Hematopoietic multipotent progenitor cell treated with erythropoietin and hydrocortisone succinate and interleukin-3 and kit ligand, for 8 days (in vitro differentiated cells): ENCODE data around the gene PLCH1.

ENCODE experiments used
- DNase-seq: peaks from one replicate; pipeline ENCODE4 v3.0.0-alpha.2; 2015

The PLCH1 gene

DNA sequence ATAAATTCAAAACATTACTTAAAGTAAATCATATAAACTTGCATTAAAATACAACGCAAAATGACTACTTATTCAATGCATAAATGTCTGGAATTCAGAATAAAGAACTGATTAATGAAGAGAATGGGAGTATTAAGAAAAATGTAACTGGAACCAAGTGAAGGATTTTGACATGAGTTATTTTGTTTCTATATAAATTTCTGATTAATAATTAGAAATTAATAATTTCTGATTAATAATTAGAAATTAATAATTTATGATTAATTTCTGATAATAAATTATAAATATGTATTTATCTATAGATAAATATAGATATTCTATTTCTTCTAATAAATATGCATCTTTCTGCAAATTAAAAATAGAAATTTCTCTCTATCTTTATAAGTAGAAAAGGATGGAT is 291.4 kb downstream of the PLCH1 start:
- no peak for DNase-seq

GRCh38 chr3:155449613-155450267 is 295.1 kb downstream of the PLCH1 start:
- DNase-seq = no peak

GRCh38 chr3:155448531-155448930 is 296.3 kb downstream of the PLCH1 start:
- DNase-seq = no peak

DNA sequence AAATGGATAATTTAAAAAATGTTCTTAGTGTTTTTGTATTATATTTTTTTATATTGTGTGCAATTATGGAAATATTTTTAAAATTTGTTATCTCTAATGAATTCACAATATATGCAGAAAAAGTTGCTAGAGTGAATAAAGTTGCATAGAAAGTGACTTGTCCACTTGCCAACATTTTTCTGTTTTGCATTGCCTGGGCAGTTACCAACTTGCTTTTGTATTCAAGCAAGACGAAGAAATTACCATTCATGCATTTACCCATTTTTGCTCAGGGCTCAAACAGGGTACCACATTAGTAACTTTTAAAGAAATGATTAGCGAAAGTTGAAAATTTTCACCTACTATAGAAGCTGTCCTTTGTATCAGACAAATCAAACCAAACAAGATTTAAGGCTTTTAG is 298.5 kb downstream of the PLCH1 start:
- DNase-seq = no peak

DNA sequence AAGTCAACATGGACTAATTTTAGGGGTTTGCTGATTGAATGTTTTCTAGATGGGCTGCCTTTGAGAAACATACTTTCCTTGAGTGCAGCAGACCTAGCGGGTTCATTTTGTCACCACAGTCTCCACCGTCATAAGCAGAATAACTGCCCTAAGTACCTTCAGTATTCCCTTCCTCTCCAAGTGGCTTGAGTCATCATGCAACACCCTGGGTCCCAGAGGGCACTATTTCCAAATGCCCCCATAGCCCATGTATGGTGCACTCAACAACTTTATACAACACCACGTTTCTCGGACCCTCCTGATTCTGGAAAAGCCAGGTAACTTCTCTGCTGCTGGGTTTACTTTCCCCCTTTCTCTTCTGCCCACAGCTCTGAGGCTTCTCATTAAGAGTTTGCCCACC is 300.1 kb downstream of the PLCH1 start:
- DNase-seq = no peak

- DNase-seq = no peak
Observed at GRCh38 chr3:155443815-155444214, 301.1 kb downstream of the PLCH1 start.

GRCh38 chr3:155442072-155442471 is 302.8 kb downstream of the PLCH1 start:
- no peak for DNase-seq

DNA sequence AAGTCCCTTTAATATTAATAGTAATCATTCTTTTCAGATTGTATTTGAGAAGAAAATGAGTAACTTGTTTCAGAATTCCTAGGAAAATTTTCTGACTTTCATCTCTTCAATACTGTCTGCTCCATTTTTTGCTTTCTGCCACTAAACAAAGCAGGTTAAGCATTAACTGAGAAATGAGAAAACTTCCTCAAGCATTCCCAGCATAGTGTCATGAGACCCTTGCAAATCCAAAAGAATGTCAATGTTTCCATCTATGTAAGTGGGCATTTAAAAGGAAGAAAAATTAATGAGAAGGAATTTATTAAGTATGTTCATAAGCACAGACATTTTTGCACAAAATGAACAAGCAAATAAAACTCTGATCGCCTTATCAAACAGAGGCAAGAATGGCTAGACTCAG is 303.4 kb downstream of the PLCH1 start:
- DNase-seq = no peak

DNA sequence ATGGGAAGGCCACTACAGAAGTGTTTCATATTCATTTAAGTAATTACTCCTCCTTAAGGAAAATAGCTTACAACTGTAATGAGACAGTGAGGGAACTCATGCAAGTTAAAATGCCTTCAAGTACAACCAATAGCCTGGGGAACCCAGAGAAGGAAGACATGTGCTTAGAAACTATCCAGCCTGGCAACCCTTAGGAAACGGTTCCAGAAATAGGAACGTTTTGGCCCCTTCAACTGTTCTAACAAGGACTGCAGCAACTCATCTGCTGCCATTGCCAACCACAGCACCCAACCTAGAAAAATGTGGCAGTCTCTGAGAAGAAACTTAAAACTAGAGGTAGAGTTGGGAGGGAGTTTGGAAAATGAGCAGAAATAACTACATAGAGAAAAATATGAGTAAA is 303.8 kb downstream of the PLCH1 start:
- DNase-seq = no peak

GRCh38 chr3:155435821-155436220 is 309.1 kb downstream of the PLCH1 start:
- DNase-seq = no peak

GRCh38 chr3:155431856-155432570 is 312.9 kb downstream of the PLCH1 start:
- DNase-seq = no peak

DNA sequence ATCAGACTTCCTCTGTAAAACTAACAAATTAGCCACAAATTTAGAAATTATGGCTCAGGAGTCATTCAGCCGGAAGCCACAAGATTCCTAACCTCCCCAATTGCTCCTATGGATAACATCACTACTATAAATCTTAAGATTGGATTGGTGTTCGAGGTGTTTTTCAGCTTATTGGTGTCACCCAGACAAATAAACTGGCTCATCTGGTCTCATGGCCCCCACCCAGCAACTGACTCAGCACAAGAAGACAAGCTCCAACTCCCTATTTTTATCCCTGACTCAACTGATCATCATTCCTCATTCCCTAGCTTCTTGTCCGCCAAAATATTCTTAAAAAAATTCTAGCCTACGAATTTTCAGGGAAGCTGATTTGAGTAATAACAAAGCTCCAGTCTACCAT is 316.3 kb downstream of the PLCH1 start:
- DNase-seq = no peak

GRCh38 chr3:155426524-155427230 is 318.2 kb downstream of the PLCH1 start:
- DNase-seq = peak; percentile 39

DNA sequence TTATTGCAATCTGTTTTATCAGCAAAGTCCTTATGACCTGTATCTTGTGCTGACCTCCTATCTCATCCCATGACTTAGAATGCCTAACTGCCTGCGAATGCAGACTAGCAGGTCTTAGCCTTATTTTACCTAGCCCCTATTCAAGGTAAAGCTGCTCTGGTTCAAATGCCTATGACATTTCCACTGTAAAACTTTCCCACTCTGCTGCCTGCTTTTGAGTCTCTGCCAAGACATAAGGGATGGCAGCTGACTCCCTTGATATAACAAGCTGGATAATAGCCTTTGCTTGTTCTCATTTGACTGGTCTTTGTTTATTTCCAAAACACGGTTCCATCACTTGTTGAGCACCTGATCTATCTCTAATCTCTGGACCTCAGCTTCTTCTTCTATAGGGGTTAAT is 319.5 kb downstream of the PLCH1 start:
- peak; percentile 48 for DNase-seq

DNA sequence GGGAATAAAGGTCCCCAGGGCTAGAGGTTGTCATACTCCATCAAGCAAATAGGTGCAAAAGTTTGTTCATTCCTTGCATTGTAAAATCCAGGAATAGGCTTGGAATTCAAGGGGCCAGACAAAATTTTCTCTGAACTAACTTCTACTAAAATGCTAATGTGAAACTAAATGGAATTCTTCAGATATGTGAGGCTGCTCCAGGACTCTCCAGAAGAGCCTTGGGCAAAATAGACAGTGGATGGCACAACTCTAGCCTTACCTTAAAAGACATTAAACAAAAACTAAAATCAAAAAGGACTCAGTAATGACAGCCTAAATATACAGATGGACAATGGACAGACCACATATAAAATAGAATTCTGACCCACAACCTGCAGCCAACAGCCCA is 320.6 kb downstream of the PLCH1 start:
- no peak for DNase-seq

DNA sequence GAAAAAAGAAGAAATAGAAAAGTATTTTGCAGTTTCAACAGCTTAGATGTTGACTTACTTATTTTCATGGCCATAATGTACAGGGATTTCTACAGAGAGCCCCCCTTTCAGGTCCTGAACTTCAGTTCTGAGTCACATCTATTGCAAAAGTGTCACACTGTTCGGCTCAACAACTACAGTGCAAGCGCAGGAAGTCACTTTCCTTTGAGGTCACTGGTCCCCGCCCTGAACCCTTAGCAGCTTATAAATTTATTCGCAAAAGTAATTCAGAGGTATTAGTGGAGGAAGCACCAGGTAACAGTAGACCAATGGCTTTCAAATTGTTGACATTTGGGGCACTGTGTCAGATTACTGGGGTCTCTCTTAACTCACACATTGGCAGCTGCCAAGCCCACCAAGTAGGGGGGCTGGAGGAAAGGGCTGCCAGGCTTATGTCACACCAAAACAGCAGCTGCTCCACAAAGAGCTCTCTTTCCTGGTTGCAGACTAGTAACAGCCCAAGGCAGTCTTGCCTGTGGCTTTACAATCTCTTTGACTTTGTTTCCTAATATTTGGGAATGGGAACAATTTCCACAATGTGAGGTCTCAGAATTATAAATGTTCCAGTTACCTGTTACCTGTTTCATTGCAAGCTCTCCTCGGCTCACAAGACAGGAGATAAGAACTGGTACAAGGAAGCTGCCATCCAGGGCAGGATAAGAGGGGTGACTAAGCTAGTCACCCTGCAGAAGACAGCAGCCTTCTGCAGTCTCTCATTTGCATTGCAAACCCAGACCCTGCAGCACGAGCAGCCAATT is 321.1 kb downstream of the PLCH1 start:
- peak; percentile 16 for DNase-seq

GRCh38 chr3:155420881-155421486 is 323.9 kb downstream of the PLCH1 start:
- DNase-seq = no peak

DNA sequence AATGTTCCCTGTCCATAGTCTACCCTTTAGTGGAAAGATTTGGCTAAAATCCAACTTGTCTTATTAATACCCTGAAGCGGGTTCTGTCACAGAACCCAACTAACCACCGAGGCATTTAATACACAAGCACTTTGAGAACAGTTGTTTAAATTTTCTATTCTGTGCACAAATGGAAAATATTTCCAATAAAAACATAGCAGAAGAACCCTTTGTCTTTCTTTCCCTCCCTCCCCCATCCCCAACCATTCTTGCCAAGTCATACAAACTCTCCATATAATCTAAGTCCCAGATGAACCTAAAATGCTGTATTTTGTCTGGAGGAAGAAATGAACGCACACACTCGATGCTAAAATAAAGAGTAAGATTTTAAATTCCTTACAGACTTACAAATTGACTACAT is 324.5 kb downstream of the PLCH1 start:
- DNase-seq = no peak

GRCh38 chr3:155418407-155418806 is 326.5 kb downstream of the PLCH1 start:
- DNase-seq = no peak

DNA sequence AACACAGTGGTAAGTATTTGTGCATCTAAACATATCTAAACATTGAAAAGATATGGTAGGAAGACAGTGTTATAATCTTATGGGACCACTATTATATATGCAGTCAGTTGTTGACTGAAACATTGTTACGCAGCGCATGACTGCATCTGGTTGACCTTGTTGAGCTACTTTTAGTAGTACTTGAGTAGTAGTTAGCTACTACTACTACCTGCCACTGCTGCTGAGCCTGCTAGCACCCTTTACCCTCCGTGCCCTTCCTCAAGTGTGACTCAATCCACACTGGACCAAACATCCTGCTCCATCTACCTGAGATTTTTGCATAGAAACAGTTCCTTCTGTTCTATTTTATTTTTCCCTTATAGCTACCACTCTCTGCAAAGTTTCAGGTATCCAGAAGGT is 327.8 kb downstream of the PLCH1 start:
- DNase-seq = no peak

DNA sequence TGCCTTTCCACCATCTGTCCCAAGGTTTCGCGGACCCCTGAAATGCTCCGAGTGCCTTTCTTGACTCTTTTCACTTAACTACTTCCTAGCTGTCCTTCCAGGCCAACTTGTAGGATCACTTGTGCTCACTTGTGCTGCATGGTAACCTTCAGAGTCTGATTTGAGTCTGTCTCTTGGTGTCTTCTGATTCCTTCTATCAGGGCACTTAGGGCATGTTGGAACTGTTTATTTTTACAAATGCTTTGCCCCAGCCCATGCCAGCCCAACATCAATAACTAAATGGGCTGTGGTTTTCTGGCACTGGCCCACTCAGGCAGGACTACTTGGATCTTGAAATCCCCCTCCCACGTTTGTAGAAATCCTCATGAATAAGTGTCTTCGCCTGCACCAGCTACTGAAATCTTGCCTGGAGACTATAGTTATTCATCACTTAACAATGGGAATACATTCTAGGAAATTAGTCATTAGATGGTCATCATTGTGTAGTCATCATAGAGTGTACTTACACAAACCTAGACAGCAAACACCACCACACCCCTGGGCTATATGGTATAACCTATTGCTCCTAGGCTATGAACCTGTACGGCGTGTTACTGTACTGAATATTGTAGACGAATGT is 328.3 kb downstream of the PLCH1 start:
- DNase-seq = no peak

DNA sequence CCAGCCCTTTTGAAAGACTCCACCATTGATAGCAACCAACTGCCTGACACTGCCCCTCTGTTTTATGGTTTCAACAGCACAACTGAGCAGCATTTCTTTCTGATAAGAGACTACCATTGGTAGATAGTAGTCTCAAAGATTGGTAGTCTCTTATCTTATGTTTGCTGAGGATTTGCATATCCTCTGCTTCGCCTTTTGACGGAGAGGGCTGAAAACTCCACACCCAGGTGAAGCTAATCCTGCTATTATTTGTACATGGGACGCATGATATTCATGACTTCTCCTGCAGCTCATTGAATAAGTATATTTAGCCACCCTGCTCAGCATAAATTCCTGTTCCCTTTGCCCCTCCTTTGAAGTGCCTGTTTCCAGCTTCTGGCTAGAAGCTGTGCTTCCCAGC is 332.0 kb downstream of the PLCH1 start:
- DNase-seq = no peak
